ENCODE measurements around the gene ADGRG2. TPM values are rescaled to one million over a fixed set of nuclear protein-coding genes. Genes with fewer than 3 reads are reported as not detected.

The ADGRG2 gene
- total RNA-seq (2022) = not detected in 2 replicates
- Bru-seq, nascent RNA = percentile 9 among the genes with signal in this experiment
- BruChase-seq, experiment 1, labeled RNA remaining after a 2-hour chase = percentile 7 among the genes with signal in this experiment
- percentile 12 among the genes with signal in this experiment for BruChase-seq, experiment 2, labeled RNA remaining after a 6-hour chase
- long read RNA-seq, partial matches to known transcripts = 0 of 1 reads
- long read RNA-seq, other reads (novel, unspliced or antisense) = 1 of 1 reads

DNA sequence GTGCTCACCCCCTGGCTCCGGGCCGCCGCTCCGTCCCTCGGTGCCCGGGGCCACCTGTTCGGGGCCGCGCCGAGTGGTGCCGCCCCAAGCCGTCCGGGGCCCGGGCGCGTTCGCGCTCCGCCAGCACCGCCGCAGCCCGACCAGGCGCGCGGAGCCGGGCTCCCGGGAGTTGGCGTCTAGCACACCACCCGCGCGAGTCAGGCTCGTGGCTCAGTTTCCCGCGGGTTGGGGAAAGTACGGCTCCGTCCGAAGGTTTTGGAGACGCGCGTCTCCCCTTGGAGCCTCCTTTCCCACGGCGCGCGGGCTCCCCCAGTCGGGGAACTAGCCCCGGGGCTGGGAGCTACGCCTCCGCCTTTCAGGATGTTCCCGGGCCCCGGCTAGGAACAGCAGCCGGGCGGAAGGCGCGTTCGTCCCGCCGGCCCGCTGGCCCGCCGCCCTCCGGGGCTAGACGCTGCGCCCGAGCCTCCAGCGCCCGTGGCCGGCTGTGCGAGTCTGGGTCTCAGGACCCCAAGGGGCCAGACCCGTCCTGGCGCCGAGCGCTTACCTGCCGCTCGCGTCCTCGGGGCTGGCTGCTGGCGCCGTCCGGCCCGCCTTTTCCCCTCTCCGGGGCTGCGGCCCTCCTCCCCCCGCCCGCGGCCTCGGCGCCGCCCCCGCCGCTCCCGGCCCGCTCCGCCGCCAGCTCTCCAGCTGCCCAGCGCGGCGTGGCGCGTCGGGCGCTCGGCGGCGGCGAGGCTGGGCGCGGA lies at the start of gene ADGRG2:
ADGRG2 (minus strand) TSS at position 571 of the 743 bp plus-strand sequence. CDS start 53,634 bp downstream, outside the sequence.
- H3K9me3 Mint-ChIP-seq (ENCODE audit: unreplicated experiment) = no peaks in the 10 kb centered on the region
- TF ChIP-seq CTCF (IDR thresholded peaks at IDR 0.05; ENCODE audit: insufficient read depth in 1 of 2, low read depth in 1 of 2, low read length in 1 of 2, severe bottlenecking in 1 of 2, unreplicated experiment in 1 of 2) = no peak

GRCh38 chrX:19168609-19169008 lies 46.3 kb upstream of the ADGRG2 start:
- no TSS peak for BruUV-seq (replicated peaks)
- H3K4me3 Mint-ChIP-seq (ENCODE audit: unreplicated experiment) = no peak overlapping the region
- H3K9me3 Mint-ChIP-seq (ENCODE audit: unreplicated experiment) = no peaks in the 10 kb centered on the region

More for the DNA sequence above, at the start of gene ADGRG2:
- intact Hi-C loops (cut with micrococcal nuclease; ENCODE audit: unreplicated experiment) = no loop called here
- H3K36me3 ChIP-seq (ENCODE audit: control insufficient read depth, insufficient read depth, low read length) = no peaks in the 10 kb centered on the region
- peak within 1 kb of the TSS; percentile 31 for H3K4me3 ChIP-seq (ENCODE audit: low read depth, low read length)
- no peaks in the 10 kb centered on the region for H3K36me3 Mint-ChIP-seq (ENCODE audit: insufficient read depth, unreplicated experiment)
- no peaks in the 10 kb centered on the region; the same call in 1 of the 2 replicates for H3K27me3 ChIP-seq (replicated peaks; ENCODE audit: control insufficient read depth, insufficient read depth, low read length)
- H3K4me1 ChIP-seq = no peaks in the 10 kb centered on the region
- ChIA-PET POLR2A (no interaction called here), CTCF (interaction anchor here (0.6 to 1.0 kb wide), 2 partner anchors 105 to 127 kb away, joined by 3 to 4 read pairs; no protein-coding TSS in a partner anchor)
- no peak within 1 kb of the TSS for H3K27ac Mint-ChIP-seq (ENCODE audit: unreplicated experiment)
- no peaks in the 10 kb centered on the region for H3K4me1 Mint-ChIP-seq (ENCODE audit: low read depth, unreplicated experiment)
- peak in 1 of 2 experiments; percentile 41 for DNase-seq
- H3K27me3 Mint-ChIP-seq (ENCODE audit: insufficient read depth, unreplicated experiment) = peaks cover 14% of the 10 kb centered on the region
- BruUV-seq (replicated peaks) = no TSS peak
- no peaks in the 10 kb centered on the region for H3K9me3 ChIP-seq
- peak within 1 kb of the TSS; percentile 58 for H3K4me3 Mint-ChIP-seq (ENCODE audit: unreplicated experiment)

More at GRCh38 chrX:19168609-19169008, 46.3 kb upstream of the ADGRG2 start:
- Histone ChIP-seq H3K4me3 (ENCODE audit: low read depth, low read length) (no peak overlapping the region), H3K9me3 (no peaks in the 10 kb centered on the region), H3K36me3 (ENCODE audit: control insufficient read depth, insufficient read depth, low read length) (no peaks in the 10 kb centered on the region), H3K27me3 (replicated peaks; ENCODE audit: control insufficient read depth, insufficient read depth, low read length) (no peaks in the 10 kb centered on the region), H3K4me1 (no peaks in the 10 kb centered on the region)
- Mint-ChIP-seq H3K27ac (ENCODE audit: unreplicated experiment) (no peak overlapping the region), H3K36me3 (ENCODE audit: insufficient read depth, unreplicated experiment) (no peaks in the 10 kb centered on the region), H3K27me3 (ENCODE audit: insufficient read depth, unreplicated experiment) (no peaks in the 10 kb centered on the region), H3K4me1 (ENCODE audit: low read depth, unreplicated experiment) (no peaks in the 10 kb centered on the region)
- intact Hi-C loops (cut with micrococcal nuclease; ENCODE audit: unreplicated experiment) = no loop called here
- no peak for DNase-seq
- ChIA-PET CTCF (no interaction called here), POLR2A (no interaction called here)
- no peak for TF ChIP-seq CTCF (IDR thresholded peaks at IDR 0.05; ENCODE audit: insufficient read depth in 1 of 2, low read depth in 1 of 2, low read length in 1 of 2, severe bottlenecking in 1 of 2, unreplicated experiment in 1 of 2)
